ENCODE results near the gene JUP.

The JUP gene

DNA sequence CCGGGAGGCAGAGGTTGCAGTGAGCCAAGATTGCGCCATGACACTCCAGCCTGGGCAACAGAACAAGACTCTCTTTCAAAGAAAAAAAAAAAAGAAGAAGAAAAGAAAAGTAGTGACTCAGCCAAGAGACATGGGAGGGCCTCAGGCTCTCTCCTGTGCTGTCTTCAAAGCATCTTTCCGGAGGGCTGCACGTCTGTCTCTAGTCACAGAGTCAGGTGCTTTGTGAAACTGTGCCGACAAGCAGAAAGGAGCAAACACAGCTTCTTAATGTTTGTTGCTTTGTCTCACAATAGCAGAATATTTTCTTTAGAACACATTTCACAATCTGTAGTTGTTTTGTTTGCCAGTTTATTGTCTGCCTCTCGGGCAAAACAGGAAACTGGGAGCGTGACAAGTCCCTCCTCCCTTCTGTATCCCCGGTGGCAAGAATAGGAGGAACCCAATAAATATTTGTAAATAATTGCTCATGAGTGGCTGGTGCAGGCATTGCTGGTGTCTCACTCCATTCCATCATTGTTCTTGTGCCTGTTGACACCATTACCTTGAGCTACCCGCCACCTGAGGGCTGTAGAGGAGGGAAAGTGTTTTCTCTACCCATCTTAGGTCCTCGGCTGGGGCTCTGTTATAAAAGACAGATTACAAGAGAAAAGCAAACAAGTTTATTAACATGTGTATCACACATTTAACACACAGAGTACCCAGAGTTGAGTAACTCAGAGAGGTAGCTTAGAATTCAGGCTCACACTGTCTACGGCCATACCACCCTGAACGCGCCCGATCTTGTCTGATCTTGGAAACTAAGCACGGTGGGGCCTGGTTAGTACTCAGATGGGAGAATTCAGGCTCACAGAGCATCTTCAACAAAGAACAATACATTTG, 68.9 kb downstream of the JUP start:
- no peak for DNase-seq

DNA sequence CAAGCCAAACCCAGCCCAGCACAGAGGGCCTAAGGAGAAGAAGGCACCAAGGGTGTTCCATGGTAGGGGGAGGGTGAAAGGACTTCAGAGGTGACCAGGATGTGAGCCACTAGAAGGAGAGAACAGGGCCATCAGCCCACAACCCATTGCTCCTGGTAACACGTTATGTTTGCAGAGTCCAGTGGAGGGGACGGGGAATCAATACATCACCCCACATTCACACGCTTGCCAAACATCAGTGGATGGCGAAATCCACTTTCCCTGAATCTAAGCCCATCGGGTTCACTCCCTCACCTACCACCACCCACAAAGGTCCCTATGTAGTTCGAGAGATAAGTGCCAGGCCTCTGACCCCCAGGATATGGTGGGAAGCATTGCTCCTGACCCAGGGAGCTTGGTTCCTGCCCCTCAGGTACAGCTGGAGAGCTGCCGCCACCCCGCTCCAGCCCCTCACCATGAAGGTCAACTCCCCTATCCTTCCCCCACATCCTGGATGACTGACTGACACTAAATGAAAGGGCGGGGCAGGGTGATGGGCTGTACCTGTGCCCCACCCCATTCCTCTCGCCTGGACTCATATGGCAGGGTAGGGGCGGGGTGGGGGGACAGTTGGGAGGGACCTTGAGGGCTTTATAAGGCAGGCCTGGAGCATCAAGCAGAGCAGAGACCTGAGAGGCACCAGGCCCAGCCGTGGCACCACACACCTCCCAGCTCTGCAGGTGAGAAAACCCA, 74.7 kb downstream of the JUP start, which contains the start of gene GAST:
TSS of gene GAST (plus strand) at position 663 of the 732 bp plus-strand sequence. CDS start 3,106 bp downstream, outside the sequence.
- no peak for DNase-seq

DNA sequence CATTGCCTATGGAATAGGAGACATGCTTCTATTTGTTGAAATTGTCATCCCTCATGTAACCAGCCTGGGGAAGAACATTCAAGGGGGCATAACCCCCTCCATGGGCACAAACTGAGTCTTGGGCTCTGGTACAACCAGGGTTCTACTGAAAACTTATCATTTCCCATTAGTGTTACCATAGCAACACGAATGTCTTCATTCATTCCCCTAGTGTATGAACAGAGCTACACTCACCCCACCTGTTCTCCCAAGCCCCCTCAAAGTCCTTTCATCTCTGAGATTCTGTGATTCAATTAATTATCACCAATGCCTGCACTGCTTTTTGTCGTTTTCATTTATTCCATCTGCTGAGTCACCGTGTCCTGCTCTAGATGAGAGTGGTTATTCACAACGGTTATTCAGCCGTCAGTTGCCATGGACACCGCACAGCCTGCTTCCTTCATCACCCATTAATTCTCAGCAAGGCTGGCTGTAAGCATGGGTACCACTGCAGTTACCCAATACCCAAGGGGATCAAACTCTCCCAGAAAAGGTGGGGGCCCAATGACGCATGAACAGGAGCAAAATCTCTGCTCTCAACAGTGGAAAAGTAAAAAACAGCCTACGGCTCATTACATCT, 75.9 kb downstream of the JUP start:
- DNase-seq, result no peak

- no peak for DNase-seq
Measured at GRCh38 chr17:41707803-41708669, 78.5 kb downstream of the JUP start.

GRCh38 chr17:41705271-41705991, 81.1 kb downstream of the JUP start:
- no peak for DNase-seq
